HepG2 (cell line): ENCODE data around the gene SLC25A28. TPM values are rescaled to one million over a fixed set of nuclear protein-coding genes. Genes with fewer than 3 reads are reported as not detected.
A peak's percentile ranks its signal among the peaks of the same experiment; 100 is the strongest.

ENCODE experiments used
- ADNP ChIP-seq: sonication (generic); formaldehyde crosslinking; IDR thresholded peaks from 2 replicates; pipeline ENCODE4 v1.4.0; 2020; ENCODE audit warnings: missing genetic modification reagents
- EED ChIP-seq: sonication (generic); formaldehyde crosslinking; IDR thresholded peaks from 2 replicates; pipeline ENCODE4 v1.5.0; 2020; ENCODE audit warnings: mild to moderate bottlenecking, missing genetic modification reagents
- GPN1 ChIP-seq: sonication (generic); formaldehyde crosslinking; IDR thresholded peaks from 2 replicates; pipeline ENCODE4 v1.5.1; 2020; ENCODE audit warnings: missing genetic modification reagents, borderline replicate concordance
- HOXA5 ChIP-seq: sonication (generic); formaldehyde crosslinking; IDR thresholded peaks from 2 replicates; pipeline ENCODE4 v1.4.0; 2020; ENCODE audit warnings: missing genetic modification reagents
- MED13 ChIP-seq: sonication (generic); formaldehyde crosslinking; IDR thresholded peaks from 2 replicates; pipeline ENCODE4 v1.5.0; 2020; ENCODE audit warnings: missing genetic modification reagents
- MTF1 ChIP-seq: sonication (generic); formaldehyde crosslinking; IDR thresholded peaks from 2 replicates; pipeline ENCODE4 v1.5.0; 2020; ENCODE audit warnings: missing genetic modification reagents
- NFE2L2 ChIP-seq: fragments of 150-350 bp; IDR thresholded peaks from 2 replicates; pipeline ENCODE4 v1.6.1; 2014; ENCODE audit warnings: low read length
- RCOR2 ChIP-seq: IDR thresholded peaks from 2 replicates; pipeline ENCODE4 v1.6.1; 2016; ENCODE audit warnings: missing biosample characterization, missing genetic modification reagents
- ZBTB46 ChIP-seq: sonication (generic); formaldehyde crosslinking; IDR thresholded peaks from 2 replicates; pipeline ENCODE4 v1.4.0; 2020; ENCODE audit warnings: mild to moderate bottlenecking, missing genetic modification reagents, borderline replicate concordance
- ZFP82 ChIP-seq: sonication (generic); formaldehyde crosslinking; IDR thresholded peaks from 2 replicates; pipeline ENCODE4 v1.5.1; 2020; ENCODE audit warnings: mild to moderate bottlenecking, missing genetic modification reagents, borderline replicate concordance
- ZFX ChIP-seq: sonication (generic); formaldehyde crosslinking; IDR thresholded peaks from 2 replicates; pipeline ENCODE4 v1.4.0; 2020; ENCODE audit warnings: mild to moderate bottlenecking, low read depth, missing genetic modification reagents, moderate library complexity
- ZNF44 ChIP-seq: sonication (generic); formaldehyde crosslinking; IDR thresholded peaks from 2 replicates; pipeline ENCODE4 v1.5.1; 2020; ENCODE audit warnings: mild to moderate bottlenecking, missing genetic modification reagents
- ZNF552 ChIP-seq: sonication (generic); formaldehyde crosslinking; IDR thresholded peaks from 2 replicates; pipeline ENCODE4 v1.9.0; 2022; ENCODE audit warnings: missing genetic modification reagents, mild to moderate bottlenecking, borderline replicate concordance
- ZNF564 ChIP-seq: sonication (generic); formaldehyde crosslinking; IDR thresholded peaks from 2 replicates; pipeline ENCODE4 v1.8.1; 2023; ENCODE audit warnings: mild to moderate bottlenecking, missing genetic modification reagents
- ZNF724P ChIP-seq: sonication (generic); formaldehyde crosslinking; IDR thresholded peaks from 2 replicates; pipeline ENCODE4 v1.8.0; 2022; ENCODE audit warnings: missing genetic modification reagents, borderline replicate concordance
- ZNF766 ChIP-seq: sonication (generic); formaldehyde crosslinking; IDR thresholded peaks from 2 replicates; pipeline ENCODE4 v1.5.0; 2020; ENCODE audit warnings: missing genetic modification reagents, borderline replicate concordance
- ZNF780A ChIP-seq: sonication (generic); formaldehyde crosslinking; IDR thresholded peaks from 2 replicates; pipeline ENCODE4 v1.8.0; 2022; ENCODE audit warnings: mild to moderate bottlenecking, missing genetic modification reagents, moderate library complexity
- ZNF883 ChIP-seq: sonication (generic); formaldehyde crosslinking; IDR thresholded peaks from 2 replicates; pipeline ENCODE4 v1.5.1; 2020; ENCODE audit warnings: mild to moderate bottlenecking, missing genetic modification reagents; ENCODE audit errors: not compliant biosample characterization
- ZSCAN21 ChIP-seq: sonication (generic); formaldehyde crosslinking; IDR thresholded peaks from 2 replicates; pipeline ENCODE4 v1.8.0; 2022; ENCODE audit warnings: mild to moderate bottlenecking, missing genetic modification reagents, moderate library complexity, borderline replicate concordance
- polyA plus RNA-seq, 8 experiments: library from polyadenylated mRNA; depleted of rRNA in 3 of 8; stranded (reverse) in 7 of 8; unstranded in 1 of 8; fragments of >200 nt; fragmentation: Illumina TruSeq in 4 of 8; extraction: Trizol in 4 of 8; gene quantifications; 2 replicates each; pipeline versions ENCODE4 v1.2.1 to v1.2.3, GENCODE V29; 2011 to 2016; ENCODE audit warnings: low read depth in 4 of 8, missing spikeins in 1 of 8, mixed read lengths in 1 of 8; ENCODE audit not compliant: insufficient read depth in 1 of 8
- total RNA-seq, 5 experiments: library from RNA; depleted of rRNA; stranded (reverse); fragments of >200 nt; fragmentation: Illumina TruSeq; extraction: Trizol; gene quantifications; 2 replicates each; pipeline ENCODE4 v1.2.3, GENCODE V29; 2016; ENCODE audit warnings: low read depth in 1 of 5
- TF ChIP-seq, protein P1 (sequence below): sonication (generic); formaldehyde crosslinking; IDR thresholded peaks from 2 replicates; pipeline ENCODE4 v1.4.0; 2020; ENCODE audit warnings: mild to moderate bottlenecking, missing genetic modification reagents, borderline replicate concordance
- TF ChIP-seq, protein P2 (sequence below): sonication (generic); formaldehyde crosslinking; conservative IDR thresholded peaks from 2 replicates; pipeline ENCODE4 v1.4.0; 2020; ENCODE audit warnings: missing genetic modification reagents

The SLC25A28 gene
- total and polyA plus RNA-seq, 2 of the 13 experiments (the other 11 are each of a cell fraction or from before 2014, with no cell fraction given): 15.2 to 41.0 TPM

GRCh38 chr10:99620711-99621453 is 643 bp upstream of the SLC25A28 start (continued):
- TF ChIP-seq, protein P1, sequence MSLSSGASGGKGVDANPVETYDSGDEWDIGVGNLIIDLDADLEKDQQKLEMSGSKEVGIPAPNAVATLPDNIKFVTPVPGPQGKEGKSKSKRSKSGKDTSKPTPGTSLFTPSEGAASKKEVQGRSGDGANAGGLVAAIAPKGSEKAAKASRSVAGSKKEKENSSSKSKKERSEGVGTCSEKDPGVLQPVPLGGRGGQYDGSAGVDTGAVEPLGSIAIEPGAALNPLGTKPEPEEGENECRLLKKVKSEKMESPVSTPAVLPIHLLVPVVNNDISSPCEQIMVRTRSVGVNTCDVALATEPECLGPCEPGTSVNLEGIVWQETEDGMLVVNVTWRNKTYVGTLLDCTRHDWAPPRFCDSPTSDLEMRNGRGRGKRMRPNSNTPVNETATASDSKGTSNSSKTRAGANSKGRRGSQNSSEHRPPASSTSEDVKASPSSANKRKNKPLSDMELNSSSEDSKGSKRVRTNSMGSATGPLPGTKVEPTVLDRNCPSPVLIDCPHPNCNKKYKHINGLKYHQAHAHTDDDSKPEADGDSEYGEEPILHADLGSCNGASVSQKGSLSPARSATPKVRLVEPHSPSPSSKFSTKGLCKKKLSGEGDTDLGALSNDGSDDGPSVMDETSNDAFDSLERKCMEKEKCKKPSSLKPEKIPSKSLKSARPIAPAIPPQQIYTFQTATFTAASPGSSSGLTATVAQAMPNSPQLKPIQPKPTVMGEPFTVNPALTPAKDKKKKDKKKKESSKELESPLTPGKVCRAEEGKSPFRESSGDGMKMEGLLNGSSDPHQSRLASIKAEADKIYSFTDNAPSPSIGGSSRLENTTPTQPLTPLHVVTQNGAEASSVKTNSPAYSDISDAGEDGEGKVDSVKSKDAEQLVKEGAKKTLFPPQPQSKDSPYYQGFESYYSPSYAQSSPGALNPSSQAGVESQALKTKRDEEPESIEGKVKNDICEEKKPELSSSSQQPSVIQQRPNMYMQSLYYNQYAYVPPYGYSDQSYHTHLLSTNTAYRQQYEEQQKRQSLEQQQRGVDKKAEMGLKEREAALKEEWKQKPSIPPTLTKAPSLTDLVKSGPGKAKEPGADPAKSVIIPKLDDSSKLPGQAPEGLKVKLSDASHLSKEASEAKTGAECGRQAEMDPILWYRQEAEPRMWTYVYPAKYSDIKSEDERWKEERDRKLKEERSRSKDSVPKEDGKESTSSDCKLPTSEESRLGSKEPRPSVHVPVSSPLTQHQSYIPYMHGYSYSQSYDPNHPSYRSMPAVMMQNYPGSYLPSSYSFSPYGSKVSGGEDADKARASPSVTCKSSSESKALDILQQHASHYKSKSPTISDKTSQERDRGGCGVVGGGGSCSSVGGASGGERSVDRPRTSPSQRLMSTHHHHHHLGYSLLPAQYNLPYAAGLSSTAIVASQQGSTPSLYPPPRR (CRISPR knock-in tag): peak; percentile 63
- TF ChIP-seq ZFP82 (peak; percentile 57), ZNF883 (CRISPR knock-in tag) (peak; percentile 98), ZNF780A (CRISPR knock-in tag) (peak; percentile 82), MED13 (CRISPR knock-in tag) (0 out of 2 replicates have a peak, but pooled peaks have one; percentile 74), EED (CRISPR knock-in tag) (peak; percentile 86), ZSCAN21 (CRISPR knock-in tag) (peak; percentile 77; the same call in 1 of the 2 replicates), HOXA5 (peak; percentile 59), RCOR2 (CRISPR knock-in tag) (no peak), ZNF724P (no peak), ZFX (CRISPR knock-in tag) (peak; percentile 97), ADNP (CRISPR knock-in tag) (no peak), GPN1 (CRISPR knock-in tag) (no peak), MTF1 (CRISPR knock-in tag) (no peak), NFE2L2 (no peak), ZNF766 (CRISPR knock-in tag) (peak; percentile 69; the same call in 1 of the 2 replicates), ZNF564 (CRISPR knock-in tag) (peak; percentile 92), ZNF552 (peak; percentile 38; the same call in 1 of the 2 replicates), ZNF44 (CRISPR knock-in tag) (peak; percentile 50; the same call in 1 of the 2 replicates), ZBTB46 (no peak)
- TF ChIP-seq, protein P2, sequence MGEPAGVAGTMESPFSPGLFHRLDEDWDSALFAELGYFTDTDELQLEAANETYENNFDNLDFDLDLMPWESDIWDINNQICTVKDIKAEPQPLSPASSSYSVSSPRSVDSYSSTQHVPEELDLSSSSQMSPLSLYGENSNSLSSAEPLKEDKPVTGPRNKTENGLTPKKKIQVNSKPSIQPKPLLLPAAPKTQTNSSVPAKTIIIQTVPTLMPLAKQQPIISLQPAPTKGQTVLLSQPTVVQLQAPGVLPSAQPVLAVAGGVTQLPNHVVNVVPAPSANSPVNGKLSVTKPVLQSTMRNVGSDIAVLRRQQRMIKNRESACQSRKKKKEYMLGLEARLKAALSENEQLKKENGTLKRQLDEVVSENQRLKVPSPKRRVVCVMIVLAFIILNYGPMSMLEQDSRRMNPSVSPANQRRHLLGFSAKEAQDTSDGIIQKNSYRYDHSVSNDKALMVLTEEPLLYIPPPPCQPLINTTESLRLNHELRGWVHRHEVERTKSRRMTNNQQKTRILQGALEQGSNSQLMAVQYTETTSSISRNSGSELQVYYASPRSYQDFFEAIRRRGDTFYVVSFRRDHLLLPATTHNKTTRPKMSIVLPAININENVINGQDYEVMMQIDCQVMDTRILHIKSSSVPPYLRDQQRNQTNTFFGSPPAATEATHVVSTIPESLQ (CRISPR knock-in tag): no peak; the same call in 1 of the 2 replicates
